GM12878 (cell line): ENCODE data around the gene CGB5. TPM values are rescaled to one million over a fixed set of nuclear protein-coding genes. Genes with fewer than 3 reads are reported as not detected.

Experiments used
- ATAC-seq: fragments of 200-7000 bp; cut with Tn5 transposase; 3 replicates; pipeline ENCODE4 v1.9.1; 2020; ENCODE audit warnings: mild to moderate bottlenecking, moderate library complexity
- BruUV-seq: library from RNA; stranded (reverse); fragments of 400-500 nt; replicated peaks from 2 replicates; lab custom pipeline; 2021; lab: Mats Ljungman, UMichigan
- CTCF ChIA-PET: fragments of 300-600 bp; sonication (Branson Sonifier 250); formaldehyde crosslinking; extraction: SDS; loops from one replicate; lab custom pipeline; 2021; ENCODE audit warnings: inconsistent platforms; lab: Yijun Ruan, JAX
- POLR2A ChIA-PET: fragments of 350-600 bp; formaldehyde crosslinking; extraction: SDS; loops from one replicate; lab custom pipeline; 2021; ENCODE audit warnings: inconsistent platforms; lab: Charles Lee
- RAD21 ChIA-PET: fragments of 300-600 bp; sonication (Branson Sonifier 250); formaldehyde crosslinking; loops from one replicate; lab custom pipeline; 2023; ENCODE audit warnings: antibody characterized with exemption; ENCODE audit not compliant: unreplicated experiment; lab: Charles Lee
- SMC1A ChIA-PET: fragments of 300-600 bp; sonication (Branson Sonifier 250); formaldehyde crosslinking; loops from one replicate; lab custom pipeline; 2023; ENCODE audit not compliant: unreplicated experiment, uncharacterized antibody; lab: Charles Lee
- DNase-seq: peaks from one replicate; pipeline ENCODE4 v3.0.0-alpha.2; 2011; ENCODE audit warnings: low read depth, low spot score
- FAIRE-seq: peaks from 3 replicates; lab custom pipeline; 2011; peaks lifted over from hg19 to GRCh38; lab: Jason Lieb, UNC
- H2AFZ ChIP-seq: 2 replicates; pipeline ENCODE4 v1.6.0; 2011; ENCODE audit warnings: low read depth, low read length, control low read depth; ENCODE audit not compliant: control insufficient read depth
- H3K27ac ChIP-seq: 2 replicates; pipeline ENCODE4 v1.5.1; 2011; ENCODE audit warnings: control low read depth; ENCODE audit not compliant: control insufficient read depth, insufficient read depth
- H3K27me3 ChIP-seq, 2 experiments: replicated peaks in 1 of 2; 2 replicates each; pipeline versions ENCODE4 v1.6.0 to v1.6.1; 2011; ENCODE audit warnings: low read length in 1 of 2; ENCODE audit not compliant: control insufficient read depth in 2 of 2, insufficient read depth in 2 of 2
- H3K36me3 ChIP-seq, 2 experiments: 2 replicates each; pipeline ENCODE4 v1.5.1; 2011; ENCODE audit warnings: low read length in 1 of 2; ENCODE audit not compliant: control insufficient read depth in 2 of 2, insufficient read depth in 2 of 2
- H3K4me1 ChIP-seq: 2 replicates; pipeline ENCODE4 v1.6.1; 2011; ENCODE audit warnings: mild to moderate bottlenecking, low read length, moderate library complexity, mixed read lengths; ENCODE audit not compliant: control insufficient read depth, insufficient read depth
- H3K4me2 ChIP-seq: 2 replicates; pipeline ENCODE4 v1.6.0; 2011; ENCODE audit warnings: control low read depth; ENCODE audit not compliant: control insufficient read depth, insufficient read depth
- H3K4me3 ChIP-seq: fragments of 200-600 bp; sonication (generic); 2 replicates; pipeline ENCODE4 v1.5.1; 2016
- H3K79me2 ChIP-seq: 2 replicates; pipeline ENCODE4 v1.6.0; 2011; ENCODE audit warnings: low read length; ENCODE audit not compliant: control insufficient read depth, insufficient read depth
- H3K9ac ChIP-seq: 2 replicates; pipeline ENCODE4 v1.8.0; 2011; ENCODE audit warnings: low read length, control low read depth, mixed read lengths; ENCODE audit not compliant: control insufficient read depth, insufficient read depth
- H3K9me3 ChIP-seq: replicated peaks from 3 replicates; pipeline ENCODE4 v1.5.1; 2011; ENCODE audit warnings: mild to moderate bottlenecking, low read length; ENCODE audit not compliant: control insufficient read depth, insufficient read depth
- H4K20me1 ChIP-seq: 2 replicates; pipeline ENCODE4 v1.6.0; 2011; ENCODE audit not compliant: control insufficient read depth, insufficient read depth
- E4F1 ChIP-seq: fragments of 450-650 bp; IDR thresholded peaks from 2 replicates; pipeline ENCODE4 v1.6.1; 2018; ENCODE audit warnings: borderline replicate concordance, mild to moderate bottlenecking; ENCODE audit not compliant: partially characterized antibody
- NKRF ChIP-seq: fragments of 450-650 bp; conservative IDR thresholded peaks from 2 replicates; pipeline ENCODE4 v1.6.1; 2017; ENCODE audit warnings: mild to moderate bottlenecking, moderate library complexity
- POLR2A ChIP-seq: IDR thresholded peaks from 2 replicates; pipeline ENCODE4 v1.6.1; 2011; ENCODE audit warnings: low read depth, mild to moderate bottlenecking, low read length
- POU2F2 ChIP-seq: IDR thresholded peaks from 3 replicates; pipeline ENCODE4 v1.6.1; 2011; ENCODE audit warnings: low read depth, mild to moderate bottlenecking, low read length, borderline replicate concordance
- ZNF207 ChIP-seq: fragments of 450-650 bp; IDR thresholded peaks from 2 replicates; pipeline ENCODE4 v1.6.1; 2014; ENCODE audit warnings: antibody characterized with exemption, mild to moderate bottlenecking, borderline replicate concordance
- ZNF622 ChIP-seq: fragments of 450-650 bp; IDR thresholded peaks from 2 replicates; pipeline ENCODE4 v1.6.1; 2017; ENCODE audit warnings: mild to moderate bottlenecking, inconsistent platforms
- WGBS: methylation state at CpG from one replicate; pipeline ENCODE4 v1.1.6; 2016; ENCODE audit warnings: low lambda C conversion rate; ENCODE audit not compliant: insufficient replicate concordance, insufficient coverage; ENCODE audit errors: missing lambda C conversion rate; 5-methylcytosine and 5-hydroxymethylcytosine counted together
- in situ Hi-C: fragments of 300-500 bp; cut with MboI; formaldehyde crosslinking; loops from 9 replicates; pipeline ENCODE4 v1.14.3; 2018; ENCODE audit warnings: mixed read lengths
- intact Hi-C: fragments of 100-400 bp; cut with micrococcal nuclease; formaldehyde crosslinking; loops from one replicate; pipeline ENCODE4 v1.14.2; 2022; ENCODE audit not compliant: unreplicated experiment
- polyA plus RNA-seq, 11 experiments: library from polyadenylated mRNA; depleted of rRNA in 4 of 11; unstranded in 6 of 11; stranded (reverse) in 5 of 11; fragments of >200 nt; fragmentation: Nextera tagmentation in 4 of 11; fragmentation: Illumina TruSeq in 1 of 11; extraction: Ambion mirVana in 4 of 11; extraction: Trizol in 1 of 11; gene quantifications; 1 replicate in 1 of 11; 2 replicates in 10 of 11; pipeline versions ENCODE4 v1.2.1 to v1.2.3, GENCODE V29; 2011 to 2016; ENCODE audit warnings: inconsistent platforms in 2 of 11, missing spikeins in 2 of 11, low read depth in 1 of 11
- total RNA-seq, 4 experiments: library from RNA; depleted of rRNA in 3 of 4; stranded (reverse); fragments of >200 nt in 3 of 4; fragmentation: Illumina TruSeq in 1 of 4; extraction: Trizol in 1 of 4; gene quantifications; 2 replicates each; pipeline versions ENCODE4 v1.2.1 to v1.2.3, GENCODE V29; 2013 to 2021
- TF ChIP-seq, protein P1 (sequence below): fragments of 450-650 bp; formaldehyde crosslinking; IDR thresholded peaks from 2 replicates; pipeline ENCODE4 v1.4.0; 2020; ENCODE audit warnings: mild to moderate bottlenecking, moderate library complexity

CGB5 gene
- total and polyA plus RNA-seq, 10 of the 15 experiments (the other 5 are each of a cell fraction or from before 2014, with no cell fraction given), result not detected

- H3K79me2 ChIP-seq, result no peaks in the 10 kb centered on the region; the same call in 1 of the 2 replicates
- no peaks in the 10 kb centered on the region for H3K4me1 ChIP-seq
- no peaks in the 10 kb centered on the region for H4K20me1 ChIP-seq
- no peak overlapping the region for H3K9ac ChIP-seq
- peaks cover 13 to 16% of the 10 kb centered on the region in 2 experiments for H3K36me3 ChIP-seq
- H3K27me3 ChIP-seq, result no peaks in the 10 kb centered on the region
- no peak overlapping the region for H3K4me3 ChIP-seq
- POLR2A ChIA-PET, result interaction anchor here (0.6 to 1.1 kb wide), 5 partner anchors 11 to 140 kb away, joined by 3 to 7 read pairs (median 3); partner anchors contain the start of genes GYS1 and RUVBL2
- no TSS peak for BruUV-seq
- DNase-seq, result no peak
- no peak for FAIRE-seq
- SMC1A ChIA-PET, result interaction anchor here (0.6 to 1.0 kb wide), 2 partner anchors 11 to 484 kb away, joined by 4 read pairs; partner anchors contain the start of genes GYS1 and RUVBL2
- TF ChIP-seq, protein P1, sequence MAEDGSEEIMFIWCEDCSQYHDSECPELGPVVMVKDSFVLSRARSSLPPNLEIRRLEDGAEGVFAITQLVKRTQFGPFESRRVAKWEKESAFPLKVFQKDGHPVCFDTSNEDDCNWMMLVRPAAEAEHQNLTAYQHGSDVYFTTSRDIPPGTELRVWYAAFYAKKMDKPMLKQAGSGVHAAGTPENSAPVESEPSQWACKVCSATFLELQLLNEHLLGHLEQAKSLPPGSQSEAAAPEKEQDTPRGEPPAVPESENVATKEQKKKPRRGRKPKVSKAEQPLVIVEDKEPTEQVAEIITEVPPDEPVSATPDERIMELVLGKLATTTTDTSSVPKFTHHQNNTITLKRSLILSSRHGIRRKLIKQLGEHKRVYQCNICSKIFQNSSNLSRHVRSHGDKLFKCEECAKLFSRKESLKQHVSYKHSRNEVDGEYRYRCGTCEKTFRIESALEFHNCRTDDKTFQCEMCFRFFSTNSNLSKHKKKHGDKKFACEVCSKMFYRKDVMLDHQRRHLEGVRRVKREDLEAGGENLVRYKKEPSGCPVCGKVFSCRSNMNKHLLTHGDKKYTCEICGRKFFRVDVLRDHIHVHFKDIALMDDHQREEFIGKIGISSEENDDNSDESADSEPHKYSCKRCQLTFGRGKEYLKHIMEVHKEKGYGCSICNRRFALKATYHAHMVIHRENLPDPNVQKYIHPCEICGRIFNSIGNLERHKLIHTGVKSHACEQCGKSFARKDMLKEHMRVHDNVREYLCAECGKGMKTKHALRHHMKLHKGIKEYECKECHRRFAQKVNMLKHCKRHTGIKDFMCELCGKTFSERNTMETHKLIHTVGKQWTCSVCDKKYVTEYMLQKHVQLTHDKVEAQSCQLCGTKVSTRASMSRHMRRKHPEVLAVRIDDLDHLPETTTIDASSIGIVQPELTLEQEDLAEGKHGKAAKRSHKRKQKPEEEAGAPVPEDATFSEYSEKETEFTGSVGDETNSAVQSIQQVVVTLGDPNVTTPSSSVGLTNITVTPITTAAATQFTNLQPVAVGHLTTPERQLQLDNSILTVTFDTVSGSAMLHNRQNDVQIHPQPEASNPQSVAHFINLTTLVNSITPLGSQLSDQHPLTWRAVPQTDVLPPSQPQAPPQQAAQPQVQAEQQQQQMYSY (CRISPR knock-in tag), result no peak
- TF ChIP-seq E4F1 (no peak), ZNF207 (no peak), POLR2A (no peak), ZNF622 (no peak), NKRF (no peak), POU2F2 (no peak)
- H3K27ac ChIP-seq, result no peak overlapping the region
- in situ Hi-C loops (no loop called here), intact Hi-C loops (no loop called here)
- no peak overlapping the region for H3K4me2 ChIP-seq
- WGBS, result over 99% methylated on average over 15 of the region's 15 CpGs
- H3K9me3 ChIP-seq, result no peaks in the 10 kb centered on the region
- H2AFZ ChIP-seq, result no peak overlapping the region
- CTCF ChIA-PET, result interaction anchor here (0.6 to 0.8 kb wide), 3 partner anchors 9 to 215 kb away, joined by 3 read pairs; no protein-coding TSS in a partner anchor
- no peak for ATAC-seq
- RAD21 ChIA-PET, result no interaction called here
These were observed 39.5 kb upstream of the CGB5 start for GRCh38 chr19:49004133-49004532.
